ENCODE results near the gene HCRT.

GRCh38 chr17:42146911-42147607 lies 38.2 kb downstream of the HCRT start:
- TF ChIP-seq ISL1 (CRISPR knock-in tag; IDR thresholded peaks at IDR 0.05) (no peak), ZFP3 (CRISPR knock-in tag; IDR thresholded peaks at IDR 0.05) (no peak)

Measured in SK-N-SH treated with all-trans-retinoic acid at 6 μM for 48 hours (cell line).